ENCODE measurements around the gene ADAM10.

The ADAM10 gene

GRCh38 chr15:58703610-58704009 lies 45.9 kb downstream of the ADAM10 start:
- peak; percentile 19 to 35 for DNase-seq (ENCODE audit: low read depth in 1 of 2, low spot score in 1 of 2)
- Histone ChIP-seq H3K4me3 (replicated peaks; ENCODE audit: insufficient read depth, low read length) (no peak overlapping the region), H3K27ac (replicated peaks) (no peak overlapping the region), H3K27me3 (ENCODE audit: insufficient read depth, poor library complexity, severe bottlenecking) (no peaks in the 10 kb centered on the region)
- TF ChIP-seq POLR2AphosphoS5 (IDR thresholded peaks at IDR 0.05; ENCODE audit: low read depth) (no peak), GABPA (IDR thresholded peaks at IDR 0.05; ENCODE audit: low read depth) (no peak), REST (IDR thresholded peaks at IDR 0.05; ENCODE audit: insufficient replicate concordance, low read depth) (no peak), SPI1 (IDR thresholded peaks at IDR 0.05; ENCODE audit: borderline replicate concordance, low read depth) (no peak), CTCF (IDR thresholded peaks at IDR 0.05; ENCODE audit: insufficient read depth, low read length) (no peak)

GRCh38 chr15:58702233-58702632 lies 47.3 kb downstream of the ADAM10 start:
- Histone ChIP-seq H3K27ac (replicated peaks) (no peak overlapping the region), H3K4me3 (replicated peaks; ENCODE audit: insufficient read depth, low read length) (no peak overlapping the region), H3K27me3 (ENCODE audit: insufficient read depth, poor library complexity, severe bottlenecking) (no peaks in the 10 kb centered on the region)
- TF ChIP-seq GABPA (IDR thresholded peaks at IDR 0.05; ENCODE audit: low read depth) (no peak), POLR2AphosphoS5 (IDR thresholded peaks at IDR 0.05; ENCODE audit: low read depth) (no peak), REST (IDR thresholded peaks at IDR 0.05; ENCODE audit: insufficient replicate concordance, low read depth) (no peak), SPI1 (IDR thresholded peaks at IDR 0.05; ENCODE audit: borderline replicate concordance, low read depth) (no peak), CTCF (IDR thresholded peaks at IDR 0.05; ENCODE audit: insufficient read depth, low read length) (no peak)
- no peak for DNase-seq (ENCODE audit: low read depth in 1 of 2, low spot score in 1 of 2)

- DNase-seq (ENCODE audit: low read depth in 1 of 2, low spot score in 1 of 2): no peak
- no peak overlapping the region for H3K27ac ChIP-seq (replicated peaks)
- H3K4me3 ChIP-seq (replicated peaks; ENCODE audit: insufficient read depth, low read length): no peak overlapping the region
- TF ChIP-seq GABPA (IDR thresholded peaks at IDR 0.05; ENCODE audit: low read depth) (no peak), POLR2AphosphoS5 (IDR thresholded peaks at IDR 0.05; ENCODE audit: low read depth) (no peak), CTCF (IDR thresholded peaks at IDR 0.05; ENCODE audit: insufficient read depth, low read length) (no peak), REST (IDR thresholded peaks at IDR 0.05; ENCODE audit: insufficient replicate concordance, low read depth) (no peak), SPI1 (IDR thresholded peaks at IDR 0.05; ENCODE audit: borderline replicate concordance, low read depth) (no peak)
- no peaks in the 10 kb centered on the region for H3K27me3 ChIP-seq (ENCODE audit: insufficient read depth, poor library complexity, severe bottlenecking)
These were observed 48.1 kb downstream of the ADAM10 start for GRCh38 chr15:58701376-58701775.

All from HL-60 (cell line).